Measurements from ENCODE around the gene LYPD3.

The LYPD3 gene

DNA sequence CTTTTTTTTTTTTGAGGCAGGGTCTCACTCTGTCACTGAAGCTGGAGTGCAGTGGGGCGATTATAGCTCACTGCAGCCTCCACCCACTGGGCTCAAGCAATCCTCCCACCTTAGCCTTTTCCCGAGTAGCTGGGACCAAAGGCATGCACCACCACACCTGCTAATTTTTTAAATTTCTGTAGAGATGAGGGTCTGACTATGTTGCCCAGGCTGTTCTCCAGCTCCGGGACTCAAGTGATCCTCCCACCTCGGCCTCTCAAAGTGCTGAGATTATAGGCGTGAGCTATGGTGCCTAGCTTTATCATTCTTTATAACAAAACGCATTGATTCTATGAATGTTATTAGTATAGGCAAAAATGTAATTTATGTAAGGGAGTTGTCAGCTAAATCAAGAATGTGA, 17.9 kb upstream of the LYPD3 start:
- H3K4me3 ChIP-seq (ENCODE audit: low read depth, low read length) = no peak overlapping the region
- TF ChIP-seq, protein P1, sequence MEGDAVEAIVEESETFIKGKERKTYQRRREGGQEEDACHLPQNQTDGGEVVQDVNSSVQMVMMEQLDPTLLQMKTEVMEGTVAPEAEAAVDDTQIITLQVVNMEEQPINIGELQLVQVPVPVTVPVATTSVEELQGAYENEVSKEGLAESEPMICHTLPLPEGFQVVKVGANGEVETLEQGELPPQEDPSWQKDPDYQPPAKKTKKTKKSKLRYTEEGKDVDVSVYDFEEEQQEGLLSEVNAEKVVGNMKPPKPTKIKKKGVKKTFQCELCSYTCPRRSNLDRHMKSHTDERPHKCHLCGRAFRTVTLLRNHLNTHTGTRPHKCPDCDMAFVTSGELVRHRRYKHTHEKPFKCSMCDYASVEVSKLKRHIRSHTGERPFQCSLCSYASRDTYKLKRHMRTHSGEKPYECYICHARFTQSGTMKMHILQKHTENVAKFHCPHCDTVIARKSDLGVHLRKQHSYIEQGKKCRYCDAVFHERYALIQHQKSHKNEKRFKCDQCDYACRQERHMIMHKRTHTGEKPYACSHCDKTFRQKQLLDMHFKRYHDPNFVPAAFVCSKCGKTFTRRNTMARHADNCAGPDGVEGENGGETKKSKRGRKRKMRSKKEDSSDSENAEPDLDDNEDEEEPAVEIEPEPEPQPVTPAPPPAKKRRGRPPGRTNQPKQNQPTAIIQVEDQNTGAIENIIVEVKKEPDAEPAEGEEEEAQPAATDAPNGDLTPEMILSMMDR (IDR thresholded peaks at IDR 0.05; ENCODE audit: low read depth, low read length) = no peak
- TF ChIP-seq, protein P2, sequence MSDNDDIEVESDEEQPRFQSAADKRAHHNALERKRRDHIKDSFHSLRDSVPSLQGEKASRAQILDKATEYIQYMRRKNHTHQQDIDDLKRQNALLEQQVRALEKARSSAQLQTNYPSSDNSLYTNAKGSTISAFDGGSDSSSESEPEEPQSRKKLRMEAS (IDR thresholded peaks at IDR 0.05; ENCODE audit: low read depth, low read length) = no peak
- TF ChIP-seq POLR2A (IDR thresholded peaks at IDR 0.05; ENCODE audit: extremely low read depth, insufficient read length) (no peak), MYC (IDR thresholded peaks at IDR 0.05; ENCODE audit: low read depth, low read length) (no peak)
- no peak for DNase-seq (ENCODE audit: low read depth)

DNA sequence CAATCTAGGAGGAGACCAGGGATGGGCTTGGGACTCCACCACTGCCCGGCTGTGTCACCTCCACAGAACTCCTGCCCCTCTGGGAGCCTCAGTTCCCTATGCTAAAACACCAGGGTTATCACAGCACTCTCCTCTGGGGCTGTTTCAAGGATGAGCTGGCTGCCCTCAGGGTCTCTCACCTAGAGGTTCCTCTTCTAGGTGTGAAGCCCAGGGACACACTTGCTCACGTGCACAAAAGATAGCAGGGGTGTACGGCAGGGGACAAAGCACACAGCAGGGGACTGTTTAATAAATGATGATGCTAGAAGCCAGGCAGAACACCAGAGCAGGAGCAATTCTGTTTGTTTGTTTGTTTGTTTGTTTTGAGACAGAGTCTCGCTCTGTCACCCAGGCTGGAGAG, 16.8 kb upstream of the LYPD3 start:
- DNase-seq (ENCODE audit: low read depth) = no peak
- no peak overlapping the region for H3K4me3 ChIP-seq (ENCODE audit: low read depth, low read length)
- TF ChIP-seq MYC (IDR thresholded peaks at IDR 0.05; ENCODE audit: low read depth, low read length) (no peak), POLR2A (IDR thresholded peaks at IDR 0.05; ENCODE audit: extremely low read depth, insufficient read length) (no peak)
- TF ChIP-seq, protein P2 (IDR thresholded peaks at IDR 0.05; ENCODE audit: low read depth, low read length) = no peak
- TF ChIP-seq, protein P1 (IDR thresholded peaks at IDR 0.05; ENCODE audit: low read depth, low read length) = no peak

DNA sequence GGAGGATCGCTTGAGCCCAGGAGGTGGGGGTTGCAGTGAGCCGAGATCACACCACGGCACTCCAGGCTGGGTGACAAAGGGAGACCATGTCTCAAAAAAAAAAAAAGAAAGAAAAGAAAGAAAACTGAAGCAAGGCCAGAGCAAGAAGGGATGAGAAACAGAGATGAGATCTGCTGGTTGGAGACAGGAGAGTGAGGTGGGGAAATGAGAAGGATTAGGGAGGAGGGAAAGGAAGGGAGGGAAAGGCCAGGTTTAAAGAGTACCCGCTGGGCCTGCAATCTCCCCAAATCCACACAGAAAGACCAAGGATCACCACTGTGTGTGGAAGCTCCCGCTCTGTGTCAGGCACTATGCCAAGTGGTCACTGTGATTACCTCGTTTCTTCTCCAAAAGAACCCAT, 16.3 kb upstream of the LYPD3 start:
- no peak for DNase-seq (ENCODE audit: low read depth)
- H3K4me3 ChIP-seq (ENCODE audit: low read depth, low read length) = no peak overlapping the region
- TF ChIP-seq, protein P1 (IDR thresholded peaks at IDR 0.05; ENCODE audit: low read depth, low read length) = no peak
- TF ChIP-seq MYC (IDR thresholded peaks at IDR 0.05; ENCODE audit: low read depth, low read length) = no peak

DNA sequence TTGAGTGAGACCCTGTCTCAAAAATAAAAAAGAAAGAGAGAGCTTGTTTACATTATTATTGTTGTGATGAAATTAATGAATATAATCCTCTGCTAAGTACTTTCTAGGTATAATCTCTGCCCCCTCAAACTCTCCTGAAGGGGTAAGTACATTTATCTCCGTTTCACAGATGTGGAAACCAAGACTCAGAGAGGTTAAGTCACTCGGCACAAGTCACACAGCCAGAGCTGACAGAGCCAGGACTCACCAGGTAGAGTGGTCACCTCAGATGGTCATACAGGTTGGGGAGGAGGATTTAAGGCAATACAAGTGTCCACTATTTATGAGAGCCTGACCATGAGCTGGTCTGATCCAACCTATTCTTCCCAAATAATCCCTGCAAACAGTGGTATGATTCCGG, 15.2 kb upstream of the LYPD3 start:
- DNase-seq (ENCODE audit: low read depth) = no peak
- no peak overlapping the region for H3K4me3 ChIP-seq (ENCODE audit: low read depth, low read length)
- TF ChIP-seq, protein P2 (IDR thresholded peaks at IDR 0.05; ENCODE audit: low read depth, low read length) = no peak
- TF ChIP-seq POLR2A (IDR thresholded peaks at IDR 0.05; ENCODE audit: extremely low read depth, insufficient read length) (no peak), MYC (IDR thresholded peaks at IDR 0.05; ENCODE audit: low read depth, low read length) (no peak)
- TF ChIP-seq, protein P1 (IDR thresholded peaks at IDR 0.05; ENCODE audit: low read depth, low read length) = no peak

DNA sequence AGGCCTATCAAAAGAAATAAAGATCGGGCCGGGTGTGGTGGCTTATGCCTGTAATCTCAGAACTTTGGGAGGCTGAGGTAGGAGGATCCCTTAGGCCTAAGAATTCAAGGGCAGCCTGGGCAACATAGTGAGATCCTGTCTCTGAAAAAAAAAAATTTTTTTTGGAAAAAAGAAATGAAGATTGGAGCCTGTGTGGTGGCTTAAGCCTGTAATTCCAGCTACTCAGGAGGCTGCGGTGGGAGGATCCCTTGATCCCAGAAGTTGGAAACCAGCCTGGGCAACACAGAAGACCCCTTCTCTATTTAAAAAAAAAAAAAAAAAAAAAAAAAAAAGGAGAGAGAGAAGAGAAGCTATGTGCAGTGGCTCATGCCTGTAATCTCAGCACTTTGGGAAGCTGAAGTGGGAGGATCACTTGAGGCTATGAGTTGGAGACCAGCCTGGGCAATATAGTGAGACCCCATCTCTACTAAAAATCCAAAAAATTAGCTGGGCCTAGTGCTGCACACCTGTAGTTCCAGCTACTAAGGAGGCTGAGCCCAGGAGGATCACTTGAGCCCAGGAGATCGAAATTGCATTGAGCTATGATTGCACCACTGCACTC, 14.7 kb upstream of the LYPD3 start:
- no peak for DNase-seq (ENCODE audit: low read depth)
- no peak overlapping the region for H3K4me3 ChIP-seq (ENCODE audit: low read depth, low read length)
- TF ChIP-seq, protein P2 (IDR thresholded peaks at IDR 0.05; ENCODE audit: low read depth, low read length) = no peak
- TF ChIP-seq POLR2A (IDR thresholded peaks at IDR 0.05; ENCODE audit: extremely low read depth, insufficient read length) (no peak), MYC (IDR thresholded peaks at IDR 0.05; ENCODE audit: low read depth, low read length) (no peak)
- TF ChIP-seq, protein P1 (IDR thresholded peaks at IDR 0.05; ENCODE audit: low read depth, low read length) = no peak

DNA sequence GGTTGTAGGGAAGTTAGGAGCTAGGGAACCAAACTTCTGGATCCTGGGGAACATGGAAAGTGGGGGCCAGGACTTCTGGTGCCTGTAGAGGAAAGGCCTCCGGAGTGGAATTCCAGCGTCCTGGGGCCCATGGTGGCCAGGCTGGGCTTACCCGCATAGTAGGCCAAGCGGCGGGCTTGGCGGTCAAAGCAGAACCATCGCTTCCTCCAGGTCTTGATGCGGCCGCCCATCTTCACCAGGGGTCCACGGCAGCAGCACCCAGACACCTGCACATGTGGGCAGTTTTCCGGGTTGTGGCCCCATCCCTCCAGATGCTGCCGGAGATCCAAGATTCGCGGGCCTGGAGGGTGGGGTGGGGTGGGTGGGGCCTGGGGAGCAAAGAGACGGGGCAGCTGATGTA, 13.8 kb upstream of the LYPD3 start:
- no peak overlapping the region for H3K4me3 ChIP-seq (ENCODE audit: low read depth, low read length)
- DNase-seq (ENCODE audit: low read depth) = no peak
- TF ChIP-seq, protein P2 (IDR thresholded peaks at IDR 0.05; ENCODE audit: low read depth, low read length) = no peak
- TF ChIP-seq, protein P1 (IDR thresholded peaks at IDR 0.05; ENCODE audit: low read depth, low read length) = no peak
- TF ChIP-seq MYC (IDR thresholded peaks at IDR 0.05; ENCODE audit: low read depth, low read length) (no peak), POLR2A (IDR thresholded peaks at IDR 0.05; ENCODE audit: extremely low read depth, insufficient read length) (no peak)
